ENCODE measurements around the gene ZNF511.

ZNF511 gene

DNA sequence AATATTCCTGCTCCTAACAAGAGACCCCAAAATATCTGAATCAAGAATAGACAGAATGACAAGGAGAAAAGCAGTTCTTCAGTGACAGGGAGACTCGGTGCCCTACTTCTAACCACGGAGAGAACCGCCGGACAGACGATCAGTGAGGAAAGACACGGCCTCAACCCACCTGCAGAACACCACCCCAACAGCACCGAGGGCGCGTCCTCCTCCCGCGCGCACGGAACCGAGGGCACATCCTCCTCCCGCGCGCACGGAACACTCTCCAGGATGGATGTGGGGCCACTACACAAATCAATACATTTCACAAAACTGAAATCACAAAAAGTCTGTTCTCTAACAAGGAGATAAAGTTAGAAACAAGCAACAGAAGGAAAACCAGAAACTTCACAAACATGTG lies 22.3 kb upstream of the ZNF511 start:
- TF ChIP-seq, protein P1, sequence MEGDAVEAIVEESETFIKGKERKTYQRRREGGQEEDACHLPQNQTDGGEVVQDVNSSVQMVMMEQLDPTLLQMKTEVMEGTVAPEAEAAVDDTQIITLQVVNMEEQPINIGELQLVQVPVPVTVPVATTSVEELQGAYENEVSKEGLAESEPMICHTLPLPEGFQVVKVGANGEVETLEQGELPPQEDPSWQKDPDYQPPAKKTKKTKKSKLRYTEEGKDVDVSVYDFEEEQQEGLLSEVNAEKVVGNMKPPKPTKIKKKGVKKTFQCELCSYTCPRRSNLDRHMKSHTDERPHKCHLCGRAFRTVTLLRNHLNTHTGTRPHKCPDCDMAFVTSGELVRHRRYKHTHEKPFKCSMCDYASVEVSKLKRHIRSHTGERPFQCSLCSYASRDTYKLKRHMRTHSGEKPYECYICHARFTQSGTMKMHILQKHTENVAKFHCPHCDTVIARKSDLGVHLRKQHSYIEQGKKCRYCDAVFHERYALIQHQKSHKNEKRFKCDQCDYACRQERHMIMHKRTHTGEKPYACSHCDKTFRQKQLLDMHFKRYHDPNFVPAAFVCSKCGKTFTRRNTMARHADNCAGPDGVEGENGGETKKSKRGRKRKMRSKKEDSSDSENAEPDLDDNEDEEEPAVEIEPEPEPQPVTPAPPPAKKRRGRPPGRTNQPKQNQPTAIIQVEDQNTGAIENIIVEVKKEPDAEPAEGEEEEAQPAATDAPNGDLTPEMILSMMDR (conservative IDR thresholded peaks at IDR 0.05): no peak
- no peak for TF ChIP-seq ZFX (IDR thresholded peaks at IDR 0.05)
- H3K27ac ChIP-seq: no peak overlapping the region

DNA sequence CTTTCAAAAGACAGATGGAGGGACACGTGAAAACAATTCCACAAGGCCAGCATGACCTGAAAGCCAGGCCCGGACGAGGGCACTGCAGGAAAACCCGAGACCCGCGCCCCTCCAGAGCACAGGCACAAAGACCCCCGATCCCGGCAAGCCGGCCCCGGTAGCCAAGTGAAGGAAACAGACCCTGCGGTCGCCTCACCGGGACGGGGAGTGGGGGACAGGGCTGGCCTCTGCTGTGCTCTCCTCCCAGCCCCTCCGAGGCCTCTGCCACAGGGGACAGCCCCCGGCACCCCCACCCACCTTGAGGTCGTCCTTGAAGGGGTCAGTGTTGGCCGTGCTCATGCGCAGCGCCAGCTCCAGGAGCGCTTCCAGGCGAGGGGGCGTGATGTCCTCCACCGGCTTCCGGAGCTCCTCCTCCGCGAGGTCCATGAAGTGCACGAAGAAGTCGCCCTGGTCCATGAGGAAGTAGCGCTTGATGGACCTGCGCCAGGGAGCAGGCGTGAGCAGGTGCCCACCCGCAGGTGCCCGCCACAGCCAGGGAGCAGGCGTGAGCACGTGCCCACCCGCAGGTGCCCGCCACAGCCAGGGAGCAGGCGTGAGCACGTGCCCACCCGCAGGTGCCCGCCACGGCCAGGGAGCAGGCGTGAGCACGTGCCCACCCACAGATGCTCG lies 20.7 kb upstream of the ZNF511 start:
- no peak overlapping the region for H3K27ac ChIP-seq
- no peak for TF ChIP-seq ZFX (IDR thresholded peaks at IDR 0.05)
- TF ChIP-seq, protein P1 (conservative IDR thresholded peaks at IDR 0.05): no peak

DNA sequence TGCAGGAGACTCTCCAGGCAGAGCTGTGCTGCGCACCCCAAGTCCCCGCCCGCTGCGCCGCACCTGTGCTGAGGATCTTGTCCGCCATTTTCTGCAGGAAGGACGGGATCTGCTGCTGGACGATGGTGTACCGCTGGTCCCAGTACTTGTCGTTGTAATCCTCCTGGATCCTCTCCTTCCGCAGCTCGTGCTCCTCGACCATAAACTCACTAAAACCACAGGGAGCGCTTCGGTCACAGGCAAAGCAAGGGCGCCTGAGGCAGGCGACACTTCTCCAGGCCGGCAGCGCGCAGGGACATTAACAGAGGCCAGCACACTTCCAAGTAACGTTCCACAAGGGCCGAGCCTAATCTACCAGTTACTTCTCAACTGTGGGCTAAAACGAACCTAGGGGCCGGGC lies 19.0 kb upstream of the ZNF511 start:
- TF ChIP-seq, protein P1 (conservative IDR thresholded peaks at IDR 0.05): no peak
- TF ChIP-seq ZFX (IDR thresholded peaks at IDR 0.05): no peak
- no peak overlapping the region for H3K27ac ChIP-seq

DNA sequence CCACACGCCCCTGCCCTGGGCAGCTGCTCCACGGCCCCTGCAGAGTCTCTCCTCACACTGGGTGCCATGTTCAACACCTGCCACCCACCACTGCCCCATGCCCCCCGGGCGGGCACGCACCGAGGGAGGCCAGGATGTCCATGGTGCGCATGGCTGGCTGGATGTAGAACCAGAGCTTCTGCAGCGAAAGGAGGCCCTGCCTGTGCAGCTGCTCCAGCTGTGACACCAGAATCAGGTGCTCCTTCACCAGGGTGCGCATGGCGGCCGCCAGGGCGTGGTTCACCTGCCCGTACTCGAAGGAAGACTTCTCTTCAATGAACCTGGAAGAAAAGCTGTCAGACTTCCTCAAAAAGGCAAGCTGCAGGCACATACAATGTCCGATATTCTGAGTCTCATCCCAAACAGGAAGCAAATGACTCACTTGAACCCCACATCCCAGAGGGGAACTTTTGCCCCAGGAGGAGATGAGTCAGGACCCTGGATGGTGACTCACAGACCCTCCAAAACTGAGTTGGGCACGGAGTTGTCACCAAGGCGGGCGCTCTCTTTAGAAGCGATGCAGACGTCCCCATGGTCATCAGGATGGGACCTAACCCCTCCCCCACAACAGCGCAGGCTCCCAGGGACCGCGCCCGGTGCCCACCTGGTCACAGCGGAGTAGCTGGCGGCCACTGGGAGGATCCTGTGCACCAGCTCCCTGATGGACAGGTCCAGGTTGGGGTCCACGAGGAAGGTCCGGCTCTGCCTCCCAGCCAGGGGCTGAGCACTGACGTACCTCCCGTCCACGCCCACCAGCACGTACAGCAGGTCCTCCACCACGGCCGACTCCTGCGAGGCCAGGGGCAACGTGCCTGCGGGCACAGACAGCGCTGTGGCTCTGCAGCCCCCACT lies 15.6 kb upstream of the ZNF511 start:
- TF ChIP-seq, protein P1 (conservative IDR thresholded peaks at IDR 0.05): no peak
- no peak for TF ChIP-seq ZFX (IDR thresholded peaks at IDR 0.05)
- no peak overlapping the region for H3K27ac ChIP-seq

DNA sequence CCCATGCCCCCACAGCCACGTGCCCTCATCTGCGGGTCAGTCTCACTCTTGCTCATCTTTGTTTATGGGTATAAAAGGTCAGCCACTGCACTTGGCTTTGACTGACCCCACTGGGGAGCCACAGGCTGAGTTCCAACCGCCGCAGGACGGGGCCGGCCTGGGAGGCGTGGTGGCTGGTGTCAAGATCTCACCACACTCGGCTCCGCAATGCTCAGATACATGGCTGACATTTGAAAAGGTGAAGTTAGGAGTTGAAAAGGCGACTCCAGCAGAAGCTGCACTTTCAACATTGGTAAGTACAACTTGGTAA lies 14.9 kb upstream of the ZNF511 start:
- TF ChIP-seq, protein P1 (conservative IDR thresholded peaks at IDR 0.05): no peak
- TF ChIP-seq ZFX (IDR thresholded peaks at IDR 0.05): no peak
- H3K27ac ChIP-seq: no peak overlapping the region

DNA sequence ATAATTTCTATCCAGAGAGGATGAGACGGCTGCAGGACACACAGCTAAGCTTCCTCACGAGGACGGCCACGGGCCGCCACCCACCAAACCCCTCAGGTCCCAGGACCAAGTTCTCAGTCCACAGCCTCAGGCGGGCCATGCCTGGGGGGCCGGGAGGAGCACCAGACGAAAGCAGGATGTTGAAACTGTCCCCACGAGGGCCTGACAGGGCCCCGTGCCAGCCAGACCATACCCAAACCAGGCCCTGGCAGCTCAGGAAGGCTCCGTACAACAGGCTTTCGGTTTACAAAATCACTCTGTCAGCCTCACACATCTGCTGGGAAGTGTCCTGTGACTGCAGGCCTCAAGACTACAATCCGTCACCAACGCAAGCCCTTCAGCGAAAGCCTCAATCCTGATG lies 14.5 kb upstream of the ZNF511 start:
- H3K27ac ChIP-seq: no peak overlapping the region
- TF ChIP-seq ZFX (IDR thresholded peaks at IDR 0.05): no peak
- TF ChIP-seq, protein P1 (conservative IDR thresholded peaks at IDR 0.05): no peak
